ENCODE results near the gene MYO3B.
"Not testable (repeated sequence)": the region's sequence is repeated elsewhere in the genome, so short reads cannot be mapped to it uniquely, and the experiment has no call there.

The MYO3B gene

GRCh38 chr2:170462433-170463205, 284.7 kb downstream of the MYO3B start:
- no peak overlapping the region for H3K4me3 ChIP-seq (ENCODE audit: low read depth, low read length)

- H3K4me3 ChIP-seq (ENCODE audit: low read depth, low read length) = no peak overlapping the region
These were observed 285.2 kb downstream of the MYO3B start for GRCh38 chr2:170463206-170463537.

- no peak overlapping the region for H3K4me3 ChIP-seq (ENCODE audit: low read depth, low read length)
These were observed 286.3 kb downstream of the MYO3B start for GRCh38 chr2:170464268-170464667.

- H3K4me3 ChIP-seq (ENCODE audit: low read depth, low read length) = no peak overlapping the region
These were observed 287.3 kb downstream of the MYO3B start for GRCh38 chr2:170465241-170465640.

- no peak overlapping the region for H3K4me3 ChIP-seq (ENCODE audit: low read depth, low read length)
These were observed 288.7 kb downstream of the MYO3B start for GRCh38 chr2:170466632-170467031.

- no peak overlapping the region for H3K4me3 ChIP-seq (ENCODE audit: low read depth, low read length)
These were observed 289.8 kb downstream of the MYO3B start for GRCh38 chr2:170467568-170468422.

GRCh38 chr2:170468557-170468956, 290.6 kb downstream of the MYO3B start:
- no peak overlapping the region for H3K4me3 ChIP-seq (ENCODE audit: low read depth, low read length)

- H3K4me3 ChIP-seq (ENCODE audit: low read depth, low read length) = not testable (repeated sequence)
These were observed 294.6 kb downstream of the MYO3B start for GRCh38 chr2:170472498-170472897.

GRCh38 chr2:170475878-170476277, 297.9 kb downstream of the MYO3B start:
- no peak overlapping the region for H3K4me3 ChIP-seq (ENCODE audit: low read depth, low read length)

GRCh38 chr2:170477630-170478029, 299.7 kb downstream of the MYO3B start:
- H3K4me3 ChIP-seq (ENCODE audit: low read depth, low read length) = no peak overlapping the region

GRCh38 chr2:170481201-170481600, 303.3 kb downstream of the MYO3B start:
- H3K4me3 ChIP-seq (ENCODE audit: low read depth, low read length) = no peak overlapping the region

- no peak overlapping the region for H3K4me3 ChIP-seq (ENCODE audit: low read depth, low read length)
These were observed 306.6 kb downstream of the MYO3B start for GRCh38 chr2:170484552-170484951.

GRCh38 chr2:170485254-170486026, 307.5 kb downstream of the MYO3B start:
- H3K4me3 ChIP-seq (ENCODE audit: low read depth, low read length) = no peak overlapping the region

- no peak overlapping the region for H3K4me3 ChIP-seq (ENCODE audit: low read depth, low read length)
These were observed 308.8 kb downstream of the MYO3B start for GRCh38 chr2:170486730-170487129.

- no peak overlapping the region for H3K4me3 ChIP-seq (ENCODE audit: low read depth, low read length)
These were observed 310.9 kb downstream of the MYO3B start for GRCh38 chr2:170488807-170489206.

GRCh38 chr2:170492010-170492409, 314.1 kb downstream of the MYO3B start:
- H3K4me3 ChIP-seq (ENCODE audit: low read depth, low read length) = no peak overlapping the region

- no peak overlapping the region for H3K4me3 ChIP-seq (ENCODE audit: low read depth, low read length)
These were observed 315.6 kb downstream of the MYO3B start for GRCh38 chr2:170493426-170494097.

- no peak overlapping the region for H3K4me3 ChIP-seq (ENCODE audit: low read depth, low read length)
These were observed 317.9 kb downstream of the MYO3B start for GRCh38 chr2:170495896-170496295.

GRCh38 chr2:170498619-170499018, 320.7 kb downstream of the MYO3B start:
- no peak overlapping the region for H3K4me3 ChIP-seq (ENCODE audit: low read depth, low read length)

- H3K4me3 ChIP-seq (ENCODE audit: low read depth, low read length) = no peak overlapping the region
These were observed 322.2 kb downstream of the MYO3B start for GRCh38 chr2:170500104-170500503.

- H3K4me3 ChIP-seq (ENCODE audit: low read depth, low read length) = no peak overlapping the region
These were observed 322.8 kb downstream of the MYO3B start for GRCh38 chr2:170500770-170501169.

Measured in iPS-11a (cell line).